Thyroid gland (tissue), 4 donors: ENCODE measurements around the gene PPM1E. TPM values are rescaled to one million over a fixed set of nuclear protein-coding genes. Genes with fewer than 3 reads are reported as not detected.

Experiments
- DNase-seq, 2 donors: peaks; one replicate each; pipeline ENCODE4 v3.0.0-alpha.2; 2019
- H3K27ac ChIP-seq, 3 donors: fragments of 200-600 bp; sonication (generic); 1 replicate in 2 of 3; 2 replicates in 1 of 3; pipeline ENCODE4 v1.5.1; 2016 to 2019; ENCODE audit warnings: mild to moderate bottlenecking in 1 of 3, moderate library complexity in 1 of 3
- H3K27me3 ChIP-seq: fragments of 200-600 bp; sonication (generic); one replicate; pipeline ENCODE4 v1.5.1; 2019
- H3K36me3 ChIP-seq, 2 donors: fragments of 200-600 bp; sonication (generic); one replicate each; pipeline ENCODE4 v1.5.1; 2016 to 2019
- H3K4me1 ChIP-seq, 2 donors: fragments of 200-600 bp; sonication (generic); one replicate each; pipeline ENCODE4 v1.5.1; 2017 to 2019
- H3K4me3 ChIP-seq, 3 donors: fragments of 200-600 bp; sonication (generic); replicated peaks in 1 of 3; 1 replicate in 2 of 3; 2 replicates in 1 of 3; pipeline ENCODE4 v1.5.1; 2016; ENCODE audit warnings: mild to moderate bottlenecking in 1 of 3
- H3K9me3 ChIP-seq: fragments of 200-600 bp; sonication (generic); one replicate; pipeline ENCODE4 v1.5.1; 2017
- POLR2A ChIP-seq, 2 donors: fragments of 450-650 bp; IDR thresholded peaks; one replicate each; pipeline ENCODE4 v1.6.1; 2017; ENCODE audit warnings: antibody characterized with exemption in 2 of 2, mild to moderate bottlenecking in 2 of 2, moderate library complexity in 1 of 2
- WGBS, 2 donors: methylation state at CpG; one replicate each; pipeline ENCODE4 v1.1.5; 2017; 5-methylcytosine and 5-hydroxymethylcytosine counted together
- intact Hi-C: fragments of 100-400 bp; cut with DNase I; formaldehyde crosslinking; loops from one replicate; pipeline ENCODE4 v1.15.1; 2023
- total RNA-seq, 4 donors: library from RNA; depleted of rRNA; stranded (reverse); fragments of >200 nt; gene quantifications; one replicate each; pipeline ENCODE4 v1.2.3, GENCODE V29; 2016
- TF ChIP-seq, protein P1 (sequence below), 6 experiments: fragments of 200-600 bp in 3 of 6; fragments of 450-650 bp in 3 of 6; sonication (generic) in 3 of 6; IDR thresholded peaks; one replicate each; pipeline ENCODE4 v1.5.1; 2016 to 2019; ENCODE audit warnings: antibody characterized with exemption in 6 of 6, mild to moderate bottlenecking in 2 of 6, inconsistent platforms in 1 of 6, moderate library complexity in 1 of 6

PPM1E gene
- total RNA-seq, 4 donors from 2014 or later, result 0.11 to 0.13 (median 0.13) TPM; not detected in 1

DNA sequence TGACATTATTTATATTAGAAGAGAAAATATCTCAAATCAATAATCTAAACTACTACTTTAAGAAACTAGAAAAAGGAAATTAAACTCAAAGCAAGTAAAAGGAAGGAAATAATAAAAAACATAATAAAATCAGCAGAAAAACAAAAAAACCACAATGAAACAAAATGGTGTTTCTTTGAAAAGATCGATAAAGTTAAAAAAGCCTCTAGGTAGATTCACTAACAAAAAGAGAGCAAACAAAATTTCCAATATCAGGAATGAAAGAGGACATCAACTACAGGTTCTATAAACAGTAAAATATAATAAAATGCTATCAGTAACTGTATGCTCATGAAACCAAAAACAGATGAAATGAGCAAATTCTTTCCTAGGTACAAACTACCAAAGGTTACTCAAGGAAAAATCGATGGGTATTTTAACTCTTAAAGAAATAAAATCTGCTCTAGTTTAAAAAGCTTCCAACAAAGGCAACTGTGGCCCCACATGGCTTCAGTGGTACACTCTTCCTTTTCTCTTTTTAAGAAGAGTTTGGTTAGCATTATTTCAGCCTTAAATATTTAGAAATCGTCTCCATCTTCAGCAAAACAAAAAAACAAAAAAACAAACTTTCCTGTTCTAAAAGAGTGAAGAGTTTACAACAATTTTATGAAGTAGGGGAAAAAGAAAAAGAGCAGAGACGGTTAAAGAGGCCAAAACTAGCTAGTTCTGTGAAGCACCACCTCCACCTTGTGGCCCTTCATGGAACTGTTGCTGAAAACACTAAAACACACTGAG is 248.9 kb downstream of the PPM1E start:
- peak; percentile 58 to 66 for DNase-seq
- intact Hi-C loops, result loop anchor here (5.0 kb wide), 3 partner anchors 292 to 492 kb away; partner anchors contain the start of gene MTMR4
- Histone ChIP-seq H3K4me3 (no peak overlapping the region), H3K4me1 (peaks cover 3 to 7% of the 10 kb centered on the region in 2 donors), H3K27me3 (no peaks in the 10 kb centered on the region), H3K27ac (no peak overlapping the region), H3K9me3 (no peaks in the 10 kb centered on the region), H3K36me3 (no peaks in the 10 kb centered on the region)
- WGBS, 2 donors, result 25 to 27% methylated on average over 4 of the region's 4 CpGs
- TF ChIP-seq POLR2A (IDR thresholded peaks at IDR 0.05), result no peak
- TF ChIP-seq, protein P1, sequence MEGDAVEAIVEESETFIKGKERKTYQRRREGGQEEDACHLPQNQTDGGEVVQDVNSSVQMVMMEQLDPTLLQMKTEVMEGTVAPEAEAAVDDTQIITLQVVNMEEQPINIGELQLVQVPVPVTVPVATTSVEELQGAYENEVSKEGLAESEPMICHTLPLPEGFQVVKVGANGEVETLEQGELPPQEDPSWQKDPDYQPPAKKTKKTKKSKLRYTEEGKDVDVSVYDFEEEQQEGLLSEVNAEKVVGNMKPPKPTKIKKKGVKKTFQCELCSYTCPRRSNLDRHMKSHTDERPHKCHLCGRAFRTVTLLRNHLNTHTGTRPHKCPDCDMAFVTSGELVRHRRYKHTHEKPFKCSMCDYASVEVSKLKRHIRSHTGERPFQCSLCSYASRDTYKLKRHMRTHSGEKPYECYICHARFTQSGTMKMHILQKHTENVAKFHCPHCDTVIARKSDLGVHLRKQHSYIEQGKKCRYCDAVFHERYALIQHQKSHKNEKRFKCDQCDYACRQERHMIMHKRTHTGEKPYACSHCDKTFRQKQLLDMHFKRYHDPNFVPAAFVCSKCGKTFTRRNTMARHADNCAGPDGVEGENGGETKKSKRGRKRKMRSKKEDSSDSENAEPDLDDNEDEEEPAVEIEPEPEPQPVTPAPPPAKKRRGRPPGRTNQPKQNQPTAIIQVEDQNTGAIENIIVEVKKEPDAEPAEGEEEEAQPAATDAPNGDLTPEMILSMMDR (IDR thresholded peaks at IDR 0.05), result peak; percentile 81 to 98 (median 92)

GRCh38 chr17:59007995-59008394 is 252.3 kb downstream of the PPM1E start:
- Histone ChIP-seq H3K27me3 (no peaks in the 10 kb centered on the region), H3K36me3 (peaks cover 0 to 6% of the 10 kb centered on the region in 2 donors), H3K4me1 (no peaks in the 10 kb centered on the region), H3K4me3 (no peak overlapping the region), H3K9me3 (no peaks in the 10 kb centered on the region), H3K27ac (no peak overlapping the region)
- WGBS, 2 donors, result 84 to 85% methylated on average over 2 of the region's 2 CpGs
- DNase-seq, result no peak
- intact Hi-C loops, result loop anchor here (5.0 kb wide), 1 partner anchor 421 kb away; no protein-coding TSS in a partner anchor
- no peak for TF ChIP-seq POLR2A (IDR thresholded peaks at IDR 0.05)
- TF ChIP-seq, protein P1 (IDR thresholded peaks at IDR 0.05), result no peak

GRCh38 chr17:59008737-59009136 is 253.1 kb downstream of the PPM1E start:
- H3K4me1 ChIP-seq, result no peaks in the 10 kb centered on the region
- H3K27ac ChIP-seq, result no peak overlapping the region
- WGBS, 2 donors, result 98 to 99% methylated on average over 2 of the region's 2 CpGs
- H3K27me3 ChIP-seq, result no peaks in the 10 kb centered on the region
- intact Hi-C loops, result loop anchor here (5.0 kb wide), 1 partner anchor 421 kb away; no protein-coding TSS in a partner anchor
- DNase-seq, result no peak
- peaks cover 0 to 7% of the 10 kb centered on the region in 2 donors for H3K36me3 ChIP-seq
- no peaks in the 10 kb centered on the region for H3K9me3 ChIP-seq
- no peak for TF ChIP-seq POLR2A (IDR thresholded peaks at IDR 0.05)
- TF ChIP-seq, protein P1 (IDR thresholded peaks at IDR 0.05), result no peak
- no peak overlapping the region for H3K4me3 ChIP-seq

GRCh38 chr17:59010026-59010425 is 254.4 kb downstream of the PPM1E start:
- no peak for DNase-seq
- Histone ChIP-seq H3K9me3 (no peaks in the 10 kb centered on the region), H3K27ac (no peak overlapping the region), H3K36me3 (peaks cover 0 to 7% of the 10 kb centered on the region in 2 donors), H3K4me3 (no peak overlapping the region), H3K27me3 (no peaks in the 10 kb centered on the region), H3K4me1 (no peaks in the 10 kb centered on the region)
- TF ChIP-seq, protein P1 (IDR thresholded peaks at IDR 0.05), result no peak
- no peak for TF ChIP-seq POLR2A (IDR thresholded peaks at IDR 0.05)
- intact Hi-C loops, result no loop called here
- 97 to 99% methylated on average over 2 of the region's 2 CpGs for WGBS, 2 donors

DNA sequence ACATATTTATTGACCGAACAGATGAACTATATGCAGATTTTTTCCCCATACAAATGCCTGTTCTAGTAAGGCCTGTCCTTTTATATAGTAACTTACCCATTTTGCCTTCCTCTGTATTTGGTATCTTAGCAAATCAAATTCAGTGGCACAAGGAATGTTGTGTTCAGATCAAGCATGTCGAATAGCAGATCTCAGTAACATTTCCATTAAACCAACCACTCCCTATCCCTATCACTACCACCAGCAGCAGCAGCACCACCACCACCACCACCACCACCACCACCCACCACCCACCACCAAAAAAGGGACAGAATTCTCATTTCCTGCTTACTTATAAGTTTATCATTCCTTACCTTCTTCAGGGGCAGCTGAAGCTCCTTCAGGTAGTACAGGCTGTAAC is 256.3 kb downstream of the PPM1E start:
- WGBS, 2 donors, result 96% methylated on average over 2 of the region's 2 CpGs
- no peak for TF ChIP-seq POLR2A (IDR thresholded peaks at IDR 0.05)
- TF ChIP-seq, protein P1 (IDR thresholded peaks at IDR 0.05), result no peak

More for the DNA sequence above, 256.3 kb downstream of the PPM1E start:
- intact Hi-C loops, result no loop called here
- H3K4me1 ChIP-seq, result no peaks in the 10 kb centered on the region
- H3K4me3 ChIP-seq, result no peak overlapping the region
- no peaks in the 10 kb centered on the region for H3K27me3 ChIP-seq
- no peak for DNase-seq
- H3K27ac ChIP-seq, result no peak overlapping the region
- peaks cover 0 to 7% of the 10 kb centered on the region in 2 donors for H3K36me3 ChIP-seq
- H3K9me3 ChIP-seq, result no peaks in the 10 kb centered on the region
